ENCODE results near the gene PCDHGB2. TPM values are rescaled to one million over a fixed set of nuclear protein-coding genes. Genes with fewer than 3 reads are reported as not detected.

Gene PCDHGB2
- total RNA-seq, 1 donor from 2014 or later = not detected

GRCh38 chr5:141397756-141398551 is 38.2 kb downstream of the PCDHGB2 start, which contains the start of gene PCDHGB5:
PCDHGB5 (plus strand) TSS chr5:141397947; CDS start chr5:141398128, 181 bp downstream.

GRCh38 chr5:141402553-141403243 is 42.9 kb downstream of the PCDHGB2 start, which contains the start of gene PCDHGA9:
PCDHGA9 (plus strand) TSS chr5:141402778; CDS start chr5:141402953, 175 bp downstream.

DNA sequence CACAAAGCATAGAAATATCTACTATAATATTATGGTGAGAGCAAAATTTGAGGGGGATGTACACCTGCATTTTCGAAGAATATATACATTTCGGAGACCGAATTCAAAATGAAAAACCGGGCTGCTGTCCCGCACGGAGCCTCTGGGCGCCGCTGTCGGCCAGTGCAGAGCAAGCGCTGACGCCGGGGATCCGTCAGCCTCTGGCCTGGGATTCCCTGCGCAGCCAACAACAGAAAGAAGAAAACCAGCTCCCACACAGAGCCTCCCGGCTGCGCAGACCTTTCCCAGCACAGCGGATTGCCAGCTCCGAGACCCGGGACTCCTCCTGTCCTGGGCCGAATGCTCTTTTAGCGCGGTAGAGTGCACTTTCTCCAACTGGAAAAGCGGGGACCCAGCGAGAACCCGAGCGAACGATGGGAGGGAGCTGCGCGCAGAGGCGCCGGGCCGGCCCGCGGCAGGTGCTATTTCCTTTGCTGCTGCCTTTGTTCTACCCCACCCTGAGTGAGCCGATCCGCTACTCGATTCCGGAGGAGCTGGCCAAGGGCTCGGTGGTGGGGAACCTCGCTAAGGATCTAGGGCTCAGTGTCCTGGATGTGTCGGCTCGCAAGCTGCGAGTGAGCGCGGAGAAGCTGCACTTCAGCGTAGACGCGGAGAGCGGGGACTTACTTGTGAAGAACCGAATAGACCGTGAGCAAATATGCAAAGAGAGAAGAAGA is 48.2 kb downstream of the PCDHGB2 start, which contains the start of gene PCDHGB6:
Gene PCDHGB6 (plus strand): TSS at position 232 of the 716 bp plus-strand sequence. CDS start 182 bp downstream, at position 414.

Other genes starting within 250 kb of the PCDHGB2 start
- gene PCDHB4, start 238.2 kb upstream of the PCDHGB2 start, total RNA-seq = under 0.01 TPM in 1 of 2 replicates, not detected in the other
- 0.24 and 0.64 TPM in 2 replicates for gene PCDHB5, start 224.8 kb upstream of the PCDHGB2 start, total RNA-seq
- not detected in 2 replicates for gene PCDHB6, start 209.9 kb upstream of the PCDHGB2 start, total RNA-seq
- gene PCDHB7, start 187.3 kb upstream of the PCDHGB2 start, total RNA-seq = under 0.01 TPM in 1 of 2 replicates, not detected in the other
- under 0.01 TPM in 2 replicates for gene PCDHB8, start 182.2 kb upstream of the PCDHGB2 start, total RNA-seq
- under 0.01 TPM in 1 of 2 replicates, not detected in the other for gene PCDHB16, start 177.6 kb upstream of the PCDHGB2 start, total RNA-seq
- under 0.01 TPM in 1 of 2 replicates, not detected in the other for gene PCDHB9, start 172.8 kb upstream of the PCDHGB2 start, total RNA-seq
- gene PCDHB10, start 167.6 kb upstream of the PCDHGB2 start, total RNA-seq = under 0.01 and 0.21 TPM in 2 replicates
- 0.24 and 0.43 TPM in 2 replicates for gene PCDHB11, start 160.4 kb upstream of the PCDHGB2 start, total RNA-seq
- under 0.01 TPM in 1 of 2 replicates, not detected in the other for gene PCDHB12, start 151.3 kb upstream of the PCDHGB2 start, total RNA-seq
- 0.24 TPM in 1 of 2 replicates, not detected in the other for gene PCDHB13, start 146.1 kb upstream of the PCDHGB2 start, total RNA-seq
- 0.24 and 0.43 TPM in 2 replicates for gene PCDHB14, start 136.7 kb upstream of the PCDHGB2 start, total RNA-seq
- 0.21 and 0.24 TPM in 2 replicates for gene PCDHB15, start 114.6 kb upstream of the PCDHGB2 start, total RNA-seq
- gene SLC25A2, start 55.9 kb upstream of the PCDHGB2 start, total RNA-seq = not detected in 2 replicates
- 30.1 and 32.8 TPM in 2 replicates for gene TAF7, start 39.2 kb upstream of the PCDHGB2 start, total RNA-seq
- gene PCDHGA1, start 29.5 kb upstream of the PCDHGB2 start, total RNA-seq = under 0.01 TPM in 1 of 2 replicates, not detected in the other
- gene PCDHGA2, start 21.2 kb upstream of the PCDHGB2 start, total RNA-seq = 0.21 and 0.48 TPM in 2 replicates
- gene PCDHGA3, start 16.2 kb upstream of the PCDHGB2 start, total RNA-seq = under 0.01 and 0.21 TPM in 2 replicates
- gene PCDHGB1, start 9.9 kb upstream of the PCDHGB2 start, total RNA-seq = 0.21 and 0.24 TPM in 2 replicates
- 0.24 TPM in 1 of 2 replicates, not detected in the other for gene PCDHGA4, start 5.0 kb upstream of the PCDHGB2 start, total RNA-seq
- gene PCDHGA5, start 4.2 kb downstream of the PCDHGB2 start, total RNA-seq = 0.24 TPM in 1 of 2 replicates, not detected in the other
- 0.24 and 0.43 TPM in 2 replicates for gene PCDHGB3, start 10.2 kb downstream of the PCDHGB2 start, total RNA-seq
- gene PCDHGA6, start 13.9 kb downstream of the PCDHGB2 start, total RNA-seq = under 0.01 and 0.24 TPM in 2 replicates
- gene PCDHGA7, start 22.7 kb downstream of the PCDHGB2 start, total RNA-seq = 0.21 and 0.24 TPM in 2 replicates
- 0.64 and 5.3 TPM in 2 replicates for gene PCDHGB4, start 27.7 kb downstream of the PCDHGB2 start, total RNA-seq
- 0.21 and 0.48 TPM in 2 replicates for gene PCDHGA8, start 32.6 kb downstream of the PCDHGB2 start, total RNA-seq
- 2.6 and 4.6 TPM in 2 replicates for gene PCDHGB5, start 38.0 kb downstream of the PCDHGB2 start, total RNA-seq
- 0.72 and 0.85 TPM in 2 replicates for gene PCDHGA9, start 42.8 kb downstream of the PCDHGB2 start, total RNA-seq
- 0.48 and 0.64 TPM in 2 replicates for gene PCDHGB6, start 48.0 kb downstream of the PCDHGB2 start, total RNA-seq
- 2.2 and 4.3 TPM in 2 replicates for gene PCDHGA10, start 53.0 kb downstream of the PCDHGB2 start, total RNA-seq
- gene PCDHGB7, start 57.7 kb downstream of the PCDHGB2 start, total RNA-seq = 1.1 and 3.4 TPM in 2 replicates
- gene PCDHGA11, start 61.1 kb downstream of the PCDHGB2 start, total RNA-seq = 2.2 and 2.6 TPM in 2 replicates
- gene PCDHGA12, start 70.5 kb downstream of the PCDHGB2 start, total RNA-seq = 1.7 and 3.9 TPM in 2 replicates
- gene PCDHGC3, start 116.0 kb downstream of the PCDHGB2 start, total RNA-seq = 20.0 and 20.2 TPM in 2 replicates
- gene PCDHGC4, start 125.0 kb downstream of the PCDHGB2 start, total RNA-seq = under 0.01 and 0.48 TPM in 2 replicates
- gene PCDHGC5, start 129.1 kb downstream of the PCDHGB2 start, total RNA-seq = 0.21 and 1.2 TPM in 2 replicates